GM18505 (cell line): ENCODE data around the gene TMEM131.
"Not testable (repeated sequence)": the region's sequence is repeated elsewhere in the genome, so short reads cannot be mapped to it uniquely, and the experiment has no call there.

ENCODE experiments used
- ATAC-seq: cut with Tn5 transposase; IDR thresholded peaks from one replicate; pipeline ENCODE4 v1.9.1; 2021; ENCODE audit not compliant: unreplicated experiment
- POLR2A ChIP-seq: IDR thresholded peaks from 4 replicates; pipeline ENCODE4 v1.6.1; 2011; ENCODE audit warnings: borderline replicate concordance; ENCODE audit not compliant: insufficient read depth, insufficient read length; ENCODE audit errors: extremely low read depth

Gene TMEM131

GRCh38 chr2:98028101-98028561, 32.4 kb upstream of the TMEM131 start:
- no peak for TF ChIP-seq POLR2A
- no peak for ATAC-seq

GRCh38 chr2:98027538-98027937, 31.8 kb upstream of the TMEM131 start:
- peak; percentile 42 for ATAC-seq
- no peak for TF ChIP-seq POLR2A

- peak; percentile 72 for ATAC-seq
- peak; percentile 30 for TF ChIP-seq POLR2A
Observed at GRCh38 chr2:98026927-98027522, 31.3 kb upstream of the TMEM131 start.

- ATAC-seq: no peak
- no peak for TF ChIP-seq POLR2A
Observed at GRCh38 chr2:98026292-98026691, 30.5 kb upstream of the TMEM131 start.

GRCh38 chr2:98025481-98026037, 29.8 kb upstream of the TMEM131 start:
- no peak for ATAC-seq
- no peak for TF ChIP-seq POLR2A

- ATAC-seq: not testable (repeated sequence)
Observed at GRCh38 chr2:98022067-98022466, 26.3 kb upstream of the TMEM131 start.

GRCh38 chr2:98020992-98021713, 25.4 kb upstream of the TMEM131 start:
- no peak for TF ChIP-seq POLR2A
- no peak for ATAC-seq

GRCh38 chr2:98020516-98020915, 24.8 kb upstream of the TMEM131 start:
- no peak for TF ChIP-seq POLR2A
- ATAC-seq: no peak

GRCh38 chr2:98016908-98017670, 21.3 kb upstream of the TMEM131 start:
- ATAC-seq: no peak
- TF ChIP-seq POLR2A: no peak

- TF ChIP-seq POLR2A: no peak
- ATAC-seq: no peak
Observed at GRCh38 chr2:98015671-98016070, 19.9 kb upstream of the TMEM131 start.

GRCh38 chr2:98014379-98014778, 18.6 kb upstream of the TMEM131 start:
- ATAC-seq: no peak
- TF ChIP-seq POLR2A: no peak

- TF ChIP-seq POLR2A: peak; percentile 64
- no peak for ATAC-seq
Observed at GRCh38 chr2:98013407-98014042, 17.8 kb upstream of the TMEM131 start.

- ATAC-seq: peak; percentile 84
- TF ChIP-seq POLR2A: peak; percentile 65
Observed at GRCh38 chr2:98012561-98012991, 16.8 kb upstream of the TMEM131 start.

GRCh38 chr2:98009887-98010760, 14.4 kb upstream of the TMEM131 start:
- no peak for ATAC-seq
- no peak for TF ChIP-seq POLR2A
